Astrocyte of the cerebellum (primary cell): ENCODE data around the gene SLC35D2.
A peak's percentile ranks its signal among the peaks of the same experiment; 100 is the strongest.

Experiments used
- DNase-seq: peaks from one replicate; pipeline ENCODE4 v3.0.0-alpha.2; 2011; ENCODE audit warnings: low read depth
- H3K4me3 ChIP-seq: 2 replicates; pipeline ENCODE4 v1.5.1; 2011; ENCODE audit warnings: mild to moderate bottlenecking, low read depth, low read length, moderate library complexity
- in situ Hi-C: cut with HindIII; loops from 2 replicates; pipeline ENCODE4 v1.10.0; 2017; ENCODE audit warnings: low sequenced_read_pairs
- TF ChIP-seq, protein P1 (sequence below): IDR thresholded peaks from 2 replicates; pipeline ENCODE4 v1.5.1; 2012; ENCODE audit warnings: low read length, low read depth, moderate library complexity, mild to moderate bottlenecking; ENCODE audit errors: missing control alignments

The SLC35D2 gene

DNA sequence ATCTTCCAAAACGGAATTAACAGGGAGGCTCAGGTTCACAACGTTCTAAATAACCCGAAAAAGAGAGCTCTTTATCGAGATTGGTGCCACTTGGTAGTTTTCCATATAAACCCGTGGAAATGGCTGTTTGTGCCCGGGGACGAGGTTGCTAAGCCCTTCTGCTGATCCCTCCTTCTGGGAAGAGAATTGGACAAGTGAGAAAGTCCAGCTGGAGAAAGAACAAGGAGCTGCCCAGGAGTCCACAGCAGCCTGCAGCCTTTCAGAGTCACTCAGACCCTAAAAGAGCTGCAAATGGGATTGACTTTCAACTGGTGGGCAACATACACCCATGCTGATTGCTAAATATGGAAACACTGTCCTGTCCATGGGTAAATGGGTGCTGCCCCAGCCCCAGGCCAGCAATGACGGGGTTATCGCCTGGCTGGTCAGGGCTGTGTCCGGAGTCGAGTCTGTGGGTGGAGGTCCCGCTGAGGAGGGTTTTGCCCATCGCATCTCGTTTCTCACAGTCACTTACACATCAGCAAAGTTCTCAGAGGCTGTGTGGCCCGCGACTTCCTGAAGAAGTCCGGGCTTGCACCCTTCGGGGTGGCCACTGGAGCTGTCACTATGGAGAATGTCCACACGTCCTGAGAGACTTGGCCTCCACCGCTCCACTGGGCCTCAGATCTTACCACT lies 40.8 kb downstream of the SLC35D2 start:
- TF ChIP-seq, protein P1, sequence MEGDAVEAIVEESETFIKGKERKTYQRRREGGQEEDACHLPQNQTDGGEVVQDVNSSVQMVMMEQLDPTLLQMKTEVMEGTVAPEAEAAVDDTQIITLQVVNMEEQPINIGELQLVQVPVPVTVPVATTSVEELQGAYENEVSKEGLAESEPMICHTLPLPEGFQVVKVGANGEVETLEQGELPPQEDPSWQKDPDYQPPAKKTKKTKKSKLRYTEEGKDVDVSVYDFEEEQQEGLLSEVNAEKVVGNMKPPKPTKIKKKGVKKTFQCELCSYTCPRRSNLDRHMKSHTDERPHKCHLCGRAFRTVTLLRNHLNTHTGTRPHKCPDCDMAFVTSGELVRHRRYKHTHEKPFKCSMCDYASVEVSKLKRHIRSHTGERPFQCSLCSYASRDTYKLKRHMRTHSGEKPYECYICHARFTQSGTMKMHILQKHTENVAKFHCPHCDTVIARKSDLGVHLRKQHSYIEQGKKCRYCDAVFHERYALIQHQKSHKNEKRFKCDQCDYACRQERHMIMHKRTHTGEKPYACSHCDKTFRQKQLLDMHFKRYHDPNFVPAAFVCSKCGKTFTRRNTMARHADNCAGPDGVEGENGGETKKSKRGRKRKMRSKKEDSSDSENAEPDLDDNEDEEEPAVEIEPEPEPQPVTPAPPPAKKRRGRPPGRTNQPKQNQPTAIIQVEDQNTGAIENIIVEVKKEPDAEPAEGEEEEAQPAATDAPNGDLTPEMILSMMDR: no peak
- H3K4me3 ChIP-seq: no peak overlapping the region
- in situ Hi-C loops: no loop called here
- no peak for DNase-seq

GRCh38 chr9:96340707-96341106 lies 42.8 kb downstream of the SLC35D2 start:
- in situ Hi-C loops: no loop called here
- H3K4me3 ChIP-seq: no peak overlapping the region
- DNase-seq: no peak
- TF ChIP-seq, protein P1: no peak

GRCh38 chr9:96338299-96338698 lies 45.2 kb downstream of the SLC35D2 start:
- no peak for DNase-seq
- no peak overlapping the region for H3K4me3 ChIP-seq
- in situ Hi-C loops: no loop called here
- TF ChIP-seq, protein P1: no peak

GRCh38 chr9:96333958-96334357 lies 49.6 kb downstream of the SLC35D2 start:
- in situ Hi-C loops: no loop called here
- TF ChIP-seq, protein P1: no peak
- H3K4me3 ChIP-seq: no peak overlapping the region
- DNase-seq: no peak

DNA sequence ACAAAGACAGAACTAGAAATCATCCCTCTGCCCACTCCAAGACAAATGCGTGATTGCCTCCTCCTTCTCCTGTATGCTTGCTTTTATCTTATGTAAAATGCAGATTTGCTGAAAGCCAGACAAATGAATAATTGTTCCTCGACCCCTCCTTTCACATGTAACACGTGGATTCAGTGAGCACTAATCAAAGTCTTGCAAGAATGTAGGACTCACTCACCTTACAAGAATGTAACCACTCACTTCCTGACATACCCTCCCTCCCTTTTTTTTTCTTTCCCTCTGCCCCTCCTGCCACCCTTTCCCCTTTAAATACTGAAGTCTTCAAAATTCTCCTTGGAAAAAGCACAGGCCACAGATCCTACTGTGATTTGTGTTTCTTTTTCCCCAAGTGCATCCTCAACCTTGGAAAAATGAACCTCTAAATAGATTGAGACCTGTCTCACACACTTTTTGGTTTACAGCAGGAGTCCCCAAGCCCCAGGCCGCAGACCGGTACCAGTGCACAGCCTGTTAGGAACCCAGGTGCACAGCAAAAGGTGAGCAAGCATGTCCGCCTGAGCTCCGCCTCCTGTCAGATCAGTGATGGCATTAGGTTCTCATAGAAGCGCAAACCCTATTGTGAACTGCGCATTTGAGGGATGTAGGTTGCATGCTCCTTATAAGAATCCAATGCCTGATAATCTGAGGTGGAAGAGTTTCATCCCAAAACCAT lies 52.1 kb downstream of the SLC35D2 start:
- in situ Hi-C loops: no loop called here
- no peak for DNase-seq
- TF ChIP-seq, protein P1: no peak
- no peak overlapping the region for H3K4me3 ChIP-seq

GRCh38 chr9:96327694-96328352 lies 55.7 kb downstream of the SLC35D2 start:
- peak; percentile 38 for DNase-seq
- in situ Hi-C loops: no loop called here
- no peak overlapping the region for H3K4me3 ChIP-seq
- TF ChIP-seq, protein P1: peak; percentile 84
